CD4-positive, alpha-beta T cell treated with Interleukin-6 for 4 hours (primary cell): ENCODE data around the gene BST1.
"Not testable (repeated sequence)": the region's sequence is repeated elsewhere in the genome, so short reads cannot be mapped to it uniquely, and the experiment has no call there.

Source experiments
- DNase-seq: peaks from one replicate; pipeline ENCODE4 v3.0.0-alpha.2; 2020; ENCODE audit warnings: mixed read lengths

The BST1 gene

GRCh38 chr4:15714141-15714540 lies 11.3 kb downstream of the BST1 start:
- no peak for DNase-seq

DNA sequence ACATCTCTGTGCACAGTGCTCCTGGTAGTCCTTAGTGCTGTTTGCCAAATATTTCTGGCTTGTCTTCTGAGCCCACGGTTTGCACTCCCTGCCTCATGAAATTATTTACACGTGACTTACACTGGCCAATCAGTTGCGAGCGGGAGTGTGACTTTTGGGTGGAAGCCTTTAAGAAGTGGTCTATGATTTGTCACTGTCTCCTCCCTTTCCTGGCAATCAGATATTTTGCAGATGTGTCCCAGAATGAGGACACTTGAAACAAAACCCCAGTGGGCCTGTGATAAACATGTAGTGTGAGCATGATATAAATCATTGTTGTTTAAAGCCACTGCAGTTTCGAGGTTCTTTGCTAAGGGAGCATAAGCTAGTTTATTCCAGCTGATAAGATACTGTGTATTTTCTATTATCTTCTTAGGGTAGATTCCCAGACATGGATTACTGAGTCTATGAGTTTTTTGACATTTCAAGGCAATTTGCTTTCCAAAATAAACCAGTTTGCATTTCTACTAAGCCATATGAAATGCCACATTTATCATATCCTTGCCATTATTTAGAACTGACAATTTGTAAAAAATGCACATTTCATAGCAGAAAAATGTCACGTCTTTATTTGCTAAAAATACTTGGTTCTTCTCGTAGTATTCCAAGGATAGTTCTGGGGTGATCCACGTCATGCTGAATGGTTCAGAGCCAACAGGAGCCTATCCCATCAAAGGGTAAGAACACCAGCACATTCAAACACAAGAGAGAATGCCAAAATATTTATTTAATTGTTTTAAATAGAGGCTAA lies 12.0 kb downstream of the BST1 start:
- DNase-seq = no peak

- DNase-seq = no peak
Measured at GRCh38 chr4:15716115-15716514, 13.2 kb downstream of the BST1 start.

GRCh38 chr4:15717086-15717485 lies 14.2 kb downstream of the BST1 start:
- no peak for DNase-seq

DNA sequence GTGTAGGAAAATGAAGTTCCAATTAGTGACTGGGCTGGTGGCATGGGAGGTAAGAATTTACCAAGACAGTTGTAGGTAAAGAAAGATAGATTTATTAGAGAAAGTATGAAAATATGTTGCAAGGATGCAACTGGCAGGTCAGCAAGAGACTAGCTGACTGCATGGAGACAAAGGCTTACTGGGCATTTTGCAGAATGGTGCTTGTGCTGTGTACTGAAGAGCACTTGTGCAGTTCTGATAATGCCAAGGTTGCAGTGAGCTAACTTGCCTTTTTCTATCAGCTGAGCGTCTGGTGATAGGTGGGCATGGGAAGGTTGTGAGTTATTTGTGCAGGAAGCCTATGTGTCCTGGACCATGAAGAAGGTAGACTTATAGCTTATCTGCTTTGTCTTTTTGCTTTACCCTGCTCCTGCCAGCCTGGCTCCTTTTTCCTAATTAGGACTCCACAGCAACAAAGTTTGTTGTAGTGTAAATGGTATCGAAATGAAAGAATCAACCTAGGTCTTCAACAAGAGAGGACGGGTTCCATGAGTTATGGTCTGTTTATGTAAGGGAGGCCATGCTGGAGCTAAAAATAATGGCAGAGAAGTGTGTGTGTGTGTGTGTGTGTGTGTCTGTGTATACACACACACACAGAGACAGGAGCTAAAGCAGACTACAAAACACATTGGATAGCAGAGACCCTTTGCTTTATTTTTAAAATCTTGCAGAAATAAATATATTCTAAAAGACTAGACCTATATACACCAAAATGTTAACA lies 15.0 kb downstream of the BST1 start:
- no peak for DNase-seq

GRCh38 chr4:15718465-15718864 lies 15.6 kb downstream of the BST1 start:
- no peak for DNase-seq

GRCh38 chr4:15718959-15719358 lies 16.1 kb downstream of the BST1 start:
- no peak for DNase-seq

- no peak for DNase-seq
Measured at GRCh38 chr4:15719506-15719905, 16.6 kb downstream of the BST1 start.

- DNase-seq = no peak
Measured at GRCh38 chr4:15720851-15721250, 18.0 kb downstream of the BST1 start.

GRCh38 chr4:15725608-15726007 lies 22.7 kb downstream of the BST1 start:
- no peak for DNase-seq

DNA sequence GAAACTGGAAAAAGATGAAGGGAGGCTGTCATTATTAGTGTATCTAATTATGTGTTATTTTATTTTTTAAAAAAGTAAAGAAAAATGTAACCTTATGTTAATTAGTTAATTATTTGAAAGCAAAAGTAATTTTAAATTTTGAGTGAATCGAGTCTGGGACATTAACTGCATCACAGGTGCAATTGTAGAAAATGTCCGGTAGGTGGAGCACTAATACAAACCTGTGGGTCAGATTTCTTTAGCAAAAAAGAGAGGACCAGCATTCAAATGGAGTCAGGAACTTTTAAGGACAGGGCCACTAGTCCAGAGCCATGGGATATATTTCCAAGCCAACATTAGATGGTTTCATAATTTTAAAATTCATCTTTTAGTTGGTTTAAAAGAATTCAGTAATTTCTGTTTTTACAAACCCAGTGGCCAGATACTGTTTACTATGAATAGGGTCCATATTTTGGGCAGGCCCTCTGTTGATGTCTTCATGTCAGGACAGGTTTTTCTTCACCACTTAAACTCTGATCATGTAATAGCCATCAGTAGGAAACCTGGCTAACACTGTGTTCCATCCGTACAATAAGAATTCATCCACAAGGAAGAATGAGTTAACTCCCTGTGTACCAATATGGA lies 27.2 kb downstream of the BST1 start:
- peak; percentile 53 for DNase-seq

GRCh38 chr4:15733061-15733460 lies 30.2 kb downstream of the BST1 start:
- DNase-seq = not testable (repeated sequence)

DNA sequence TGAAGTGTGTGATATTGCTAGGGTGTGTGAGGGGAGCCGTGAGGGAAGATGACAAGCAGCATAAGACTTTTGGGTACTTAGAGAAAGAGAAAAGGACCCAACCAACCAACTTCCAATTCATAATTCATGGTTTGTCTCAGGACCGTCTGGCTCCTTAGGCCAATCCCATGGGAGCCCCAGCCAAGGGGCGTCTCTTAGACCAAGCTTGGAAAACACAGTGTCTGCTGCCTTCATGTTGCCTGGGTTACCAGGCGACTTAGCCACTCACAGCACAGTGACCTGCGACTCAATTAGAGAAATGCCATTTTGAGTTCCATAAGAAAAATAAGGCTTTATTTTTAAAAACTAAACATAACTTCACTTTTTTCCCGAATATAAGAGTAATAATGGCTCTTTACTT lies 32.7 kb downstream of the BST1 start:
- no peak for DNase-seq

GRCh38 chr4:15736514-15737050 lies 33.7 kb downstream of the BST1 start:
- DNase-seq = no peak

- no peak for DNase-seq
Measured at GRCh38 chr4:15737255-15737654, 34.4 kb downstream of the BST1 start.

- no peak for DNase-seq
Measured at GRCh38 chr4:15738877-15739276, 36.0 kb downstream of the BST1 start.

DNA sequence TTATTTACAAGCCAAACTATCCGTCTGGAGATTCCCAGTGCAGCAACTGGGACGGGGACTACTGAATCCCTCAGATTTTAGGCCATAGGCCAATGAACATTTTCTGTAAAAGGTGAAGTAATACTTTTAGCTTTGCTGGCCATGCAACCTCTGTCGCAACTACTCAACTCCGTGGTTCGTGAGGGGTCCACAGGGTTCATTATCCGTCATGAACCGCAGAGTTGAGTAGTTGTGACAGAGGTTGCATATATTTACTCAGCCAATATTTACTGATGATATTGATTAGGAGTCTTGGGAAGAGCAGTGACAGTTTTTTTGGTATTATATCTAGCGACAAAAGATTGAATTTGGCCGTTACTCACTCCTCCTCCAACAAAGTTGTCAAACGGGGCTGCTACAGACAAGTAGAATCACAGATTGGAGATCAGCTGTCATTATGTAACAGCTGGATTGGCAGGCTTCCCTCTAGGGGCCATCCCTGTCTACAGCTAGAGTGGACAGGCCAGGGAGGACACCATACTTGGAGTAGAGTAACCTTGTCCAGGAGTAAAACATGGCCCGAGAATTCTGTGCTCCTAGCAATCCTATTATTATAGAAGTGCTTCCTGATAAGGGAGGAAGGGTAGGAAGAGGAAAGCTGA lies 38.0 kb downstream of the BST1 start:
- DNase-seq = no peak

DNA sequence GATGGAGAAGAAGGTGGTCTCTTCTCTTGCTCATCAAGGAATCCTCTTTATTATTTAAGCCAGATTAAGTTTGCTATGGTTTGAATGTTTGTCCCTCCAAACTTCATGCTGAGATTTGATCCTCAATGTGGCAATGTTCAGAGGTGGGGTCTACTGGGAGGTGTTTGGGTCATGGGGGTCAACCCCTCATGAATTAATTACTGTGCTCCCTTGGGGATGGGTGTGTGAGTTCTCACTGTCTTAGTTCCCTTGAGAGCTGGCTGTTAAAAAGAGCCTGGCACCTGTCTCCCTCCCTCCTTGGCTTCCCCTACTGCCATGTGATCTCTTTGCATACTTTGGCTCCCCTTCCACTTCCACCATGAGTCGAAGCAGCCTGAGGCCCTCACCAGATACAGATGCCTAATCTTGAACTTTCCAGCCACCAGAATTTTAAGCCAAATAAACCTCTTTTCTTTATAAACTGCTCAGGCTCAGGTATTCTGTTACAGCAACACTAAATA lies 39.3 kb downstream of the BST1 start:
- DNase-seq = no peak

- no peak for DNase-seq
Measured at GRCh38 chr4:15742637-15743036, 39.8 kb downstream of the BST1 start.

DNA sequence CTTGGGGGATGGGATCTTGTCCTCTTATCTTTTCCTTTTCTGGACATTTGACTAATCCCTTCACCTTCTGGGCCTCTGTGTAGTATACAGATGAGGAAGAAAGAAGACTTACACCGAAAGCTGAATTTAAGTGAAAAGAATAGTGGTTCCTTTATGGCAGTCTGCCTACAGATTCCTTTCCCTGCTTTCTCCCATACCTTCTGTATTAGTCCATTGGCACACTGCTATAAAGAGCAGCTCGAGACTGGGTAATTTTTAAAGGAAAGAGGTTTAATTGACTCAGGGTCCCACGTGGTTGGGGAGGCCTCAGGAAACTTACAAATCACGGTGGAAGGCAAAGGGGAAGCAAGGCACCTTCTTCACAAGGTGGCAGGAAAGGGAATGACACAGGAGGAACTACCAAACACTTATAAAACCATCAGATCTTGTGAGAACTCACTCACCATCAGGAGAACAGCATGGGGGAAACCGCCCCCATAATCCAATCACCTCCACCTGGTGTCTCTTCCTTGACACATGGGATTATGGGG lies 41.2 kb downstream of the BST1 start:
- DNase-seq = no peak

DNA sequence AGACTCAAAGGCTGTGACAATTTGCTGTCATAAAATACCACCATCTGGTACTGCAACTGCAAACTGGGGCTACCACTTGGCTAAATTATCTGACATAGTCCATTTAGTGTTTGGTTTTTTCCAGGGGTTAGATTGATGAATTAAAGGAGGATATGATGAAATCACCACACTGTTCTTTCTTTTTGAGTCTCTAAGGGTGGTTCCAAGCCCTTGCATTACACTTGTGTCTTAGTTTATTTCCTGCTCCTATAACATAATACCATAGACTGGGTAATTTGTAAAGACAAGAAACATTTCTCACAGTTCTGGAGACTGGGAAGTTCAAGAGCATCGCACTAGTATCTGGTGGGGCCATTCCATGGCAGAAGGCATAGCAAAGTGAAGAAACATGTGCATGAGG lies 43.2 kb downstream of the BST1 start:
- no peak for DNase-seq

DNA sequence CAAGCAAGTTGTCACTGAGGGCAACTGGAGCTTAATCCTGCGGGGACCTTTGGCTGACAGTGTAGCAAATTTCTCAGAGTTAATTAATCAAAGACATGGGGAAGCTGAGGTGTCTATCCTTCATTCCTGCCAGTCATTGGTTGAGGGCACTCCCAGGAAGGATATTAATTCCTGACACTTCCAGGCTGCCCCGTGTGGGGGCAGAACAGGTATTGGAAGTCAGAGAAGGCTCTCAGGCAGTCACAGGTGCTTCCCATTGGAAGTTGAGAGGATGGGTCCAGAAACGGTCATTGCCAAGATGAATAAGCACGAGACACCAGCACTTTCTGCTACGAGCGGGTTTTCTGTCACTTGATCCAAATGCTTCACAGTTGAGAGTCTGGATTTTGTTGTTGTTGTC lies 46.1 kb downstream of the BST1 start:
- no peak for DNase-seq

DNA sequence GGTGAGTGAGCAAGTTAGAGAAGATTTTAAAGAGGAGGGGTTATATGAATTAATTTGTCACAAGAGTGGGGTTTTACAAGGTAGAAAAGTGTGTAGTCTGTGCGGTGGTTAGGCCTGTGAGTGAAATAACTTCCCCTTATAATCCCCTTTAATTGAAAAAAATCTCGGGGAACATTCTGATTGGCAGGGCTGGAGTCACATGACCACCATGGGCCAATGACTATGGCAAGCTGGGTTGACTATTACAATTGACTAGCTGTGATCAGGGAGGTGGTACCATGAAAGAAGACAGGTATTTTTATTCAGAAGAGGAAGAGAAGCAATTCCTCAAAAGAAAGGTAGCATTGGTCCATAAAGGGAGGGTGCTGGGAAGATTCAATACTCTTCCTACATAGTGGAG lies 48.3 kb downstream of the BST1 start:
- DNase-seq = no peak
